ENCODE data around the gene TICRR. TPM values are rescaled to one million over a fixed set of nuclear protein-coding genes. Genes with fewer than 3 reads are reported as not detected.
"Not testable (repeated sequence)": the region's sequence is repeated elsewhere in the genome, so short reads cannot be mapped to it uniquely, and the experiment has no call there.

TICRR gene
- total and polyA plus RNA-seq, 2 donors, result 0.13 to 2.9 TPM

DNA sequence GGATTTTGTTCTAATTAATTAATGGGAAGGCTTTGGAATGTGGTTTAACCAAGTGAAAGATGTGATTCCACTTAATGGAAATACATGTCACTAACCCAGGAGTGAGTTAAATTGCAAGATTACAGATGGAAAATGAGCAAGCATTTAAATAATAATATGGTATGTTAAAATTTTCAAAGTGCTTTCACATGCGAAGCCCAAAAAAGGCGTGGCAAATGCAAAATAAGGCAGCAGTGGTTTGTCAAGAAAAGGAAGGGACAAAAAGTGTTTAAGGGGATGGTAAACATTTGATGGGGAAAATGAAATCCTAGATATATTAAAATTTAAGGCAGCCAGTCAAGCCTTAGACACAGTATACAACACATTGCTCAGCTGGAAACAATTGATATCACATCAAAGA is 2.9 kb downstream of the TICRR start:
- H3K4me1 ChIP-seq (ENCODE audit: insufficient read depth), result no peaks in the 10 kb centered on the region
- WGBS, result 82% methylated on average over 2 of the region's 2 CpGs
- no peak overlapping the region for H3K27ac ChIP-seq (ENCODE audit: low read depth)
- H3K36me3 ChIP-seq (ENCODE audit: insufficient read depth), result no peaks in the 10 kb centered on the region
- DNase-seq (ENCODE audit: extremely low spot score), result no peak
- H3K4me3 ChIP-seq (ENCODE audit: low read depth, low read length), result no peak overlapping the region

DNA sequence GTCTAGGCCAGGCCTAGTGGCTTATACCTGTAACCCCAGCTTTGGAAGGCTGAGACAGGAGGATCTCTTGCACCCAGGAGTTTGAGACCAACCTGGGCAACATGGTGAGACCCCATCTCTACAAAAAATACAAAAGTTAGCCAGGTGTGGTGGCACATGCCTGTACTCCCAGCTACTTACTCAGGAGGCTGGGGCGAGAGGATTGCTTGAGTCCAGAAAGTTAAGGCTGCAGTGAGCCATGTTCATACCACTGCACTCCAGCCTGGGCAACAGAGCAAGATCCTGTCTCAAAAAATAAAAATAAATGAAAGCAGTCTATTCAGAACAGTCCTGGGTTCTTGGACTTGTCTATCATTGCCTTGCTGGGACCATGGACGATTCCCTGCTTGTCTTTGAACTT is 5.5 kb downstream of the TICRR start:
- not testable (repeated sequence) for H3K4me3 ChIP-seq (ENCODE audit: low read depth, low read length); H3K36me3 ChIP-seq (ENCODE audit: insufficient read depth)
- WGBS, result 95% methylated on average over 2 of the region's 2 CpGs

DNA sequence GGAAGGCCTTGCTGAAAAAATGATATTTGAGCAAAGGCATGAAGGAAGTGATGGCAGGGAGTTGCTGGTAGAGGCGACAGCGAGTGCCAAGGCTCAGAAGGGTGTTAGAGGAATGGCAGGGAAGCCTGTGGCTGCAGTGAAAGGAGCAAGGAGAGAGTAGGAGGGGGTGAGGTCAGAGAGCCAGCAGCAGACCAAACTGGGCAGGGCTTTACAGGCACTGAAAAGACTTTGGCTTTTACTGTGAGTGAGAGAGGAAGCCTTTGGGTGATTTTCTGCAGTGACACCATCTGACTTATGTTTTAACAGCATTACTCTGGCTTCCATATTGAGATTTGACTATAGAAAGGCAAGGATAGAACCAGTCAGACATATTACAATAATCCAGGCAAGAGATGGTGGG is 11.4 kb downstream of the TICRR start:
- H3K4me1 ChIP-seq (ENCODE audit: insufficient read depth), result no peaks in the 10 kb centered on the region
- no peak overlapping the region for H3K27ac ChIP-seq (ENCODE audit: low read depth)
- H3K36me3 ChIP-seq (ENCODE audit: insufficient read depth), result no peaks in the 10 kb centered on the region
- 96% methylated on average over 2 of the region's 2 CpGs for WGBS
- DNase-seq (ENCODE audit: extremely low spot score), result no peak
- H3K4me3 ChIP-seq (ENCODE audit: low read depth, low read length), result no peak overlapping the region

More for the DNA sequence above, 5.5 kb downstream of the TICRR start:
- H3K4me1 ChIP-seq (ENCODE audit: insufficient read depth); H3K27ac ChIP-seq (ENCODE audit: low read depth); DNase-seq (ENCODE audit: extremely low spot score): not testable (repeated sequence)

DNA sequence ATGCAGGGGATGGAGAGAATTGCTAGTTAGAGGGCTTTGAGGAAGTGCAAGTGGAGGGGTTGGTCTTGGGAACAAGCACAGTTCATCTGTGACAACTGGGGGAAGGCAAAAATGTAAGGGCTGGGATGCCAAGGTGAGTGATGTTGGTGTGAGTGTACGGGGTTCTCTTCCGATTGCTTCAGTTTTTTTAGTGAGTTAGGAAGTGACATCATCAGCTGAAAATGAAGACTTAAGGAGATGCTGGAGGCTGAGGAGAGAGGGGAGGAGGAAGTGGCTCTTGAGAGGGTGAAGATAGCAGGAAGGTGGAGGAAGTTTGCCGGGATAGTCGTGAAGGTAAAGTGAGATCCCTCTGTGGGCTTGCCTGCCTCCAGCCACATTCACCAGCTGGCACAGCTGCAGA is 12.7 kb downstream of the TICRR start:
- Histone ChIP-seq H3K36me3 (ENCODE audit: insufficient read depth) (no peaks in the 10 kb centered on the region), H3K4me3 (ENCODE audit: low read depth, low read length) (no peak overlapping the region), H3K4me1 (ENCODE audit: insufficient read depth) (no peaks in the 10 kb centered on the region), H3K27ac (ENCODE audit: low read depth) (no peak overlapping the region)
- DNase-seq (ENCODE audit: extremely low spot score), result no peak
- WGBS, result 77% methylated on average over 4 of the region's 4 CpGs

DNA sequence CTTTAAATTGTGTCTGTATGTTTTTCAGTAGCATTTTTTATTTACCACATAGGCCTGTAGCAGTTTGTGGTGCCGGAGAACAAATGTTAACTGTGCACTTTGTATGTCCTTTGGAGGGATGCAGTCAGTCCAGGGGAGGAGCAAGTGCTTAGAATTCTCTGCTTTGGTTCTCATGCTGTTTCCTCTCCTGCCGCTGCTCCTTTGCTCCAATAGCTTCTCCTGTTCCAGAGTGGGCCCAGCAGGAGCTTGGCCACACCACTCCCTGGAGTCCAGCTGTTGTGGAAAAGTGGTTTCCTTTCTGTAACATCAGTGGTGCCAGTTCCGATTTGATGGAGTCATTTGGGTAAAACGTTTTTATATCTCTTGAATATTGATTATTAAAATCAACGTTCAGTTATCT is 16.6 kb downstream of the TICRR start:
- no peak overlapping the region for H3K4me3 ChIP-seq (ENCODE audit: low read depth, low read length)
- no peaks in the 10 kb centered on the region for H3K4me1 ChIP-seq (ENCODE audit: insufficient read depth)
- 91% methylated on average over 5 of the region's 5 CpGs for WGBS
- no peak for DNase-seq (ENCODE audit: extremely low spot score)
- H3K27ac ChIP-seq (ENCODE audit: low read depth), result no peak overlapping the region
- H3K36me3 ChIP-seq (ENCODE audit: insufficient read depth), result no peaks in the 10 kb centered on the region

DNA sequence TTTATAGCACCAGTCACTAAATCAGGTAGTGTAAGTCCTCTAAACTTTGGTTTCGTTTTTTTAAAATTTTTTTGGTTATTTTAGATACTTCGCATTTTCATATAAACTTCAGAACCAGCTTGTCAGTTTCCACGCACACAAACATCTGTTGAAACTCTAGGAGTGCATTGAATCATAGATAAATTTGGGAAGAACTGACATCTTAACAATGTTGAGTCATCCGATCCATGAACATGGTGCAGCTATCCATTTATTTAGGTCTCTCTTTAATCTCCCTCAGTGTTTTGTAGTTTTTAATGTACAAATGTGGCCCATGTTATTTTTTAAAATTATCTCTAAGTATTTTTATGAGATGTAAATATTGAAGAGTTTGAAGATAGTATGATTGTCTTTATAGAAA is 17.7 kb downstream of the TICRR start:
- no peak for DNase-seq (ENCODE audit: extremely low spot score)

DNA sequence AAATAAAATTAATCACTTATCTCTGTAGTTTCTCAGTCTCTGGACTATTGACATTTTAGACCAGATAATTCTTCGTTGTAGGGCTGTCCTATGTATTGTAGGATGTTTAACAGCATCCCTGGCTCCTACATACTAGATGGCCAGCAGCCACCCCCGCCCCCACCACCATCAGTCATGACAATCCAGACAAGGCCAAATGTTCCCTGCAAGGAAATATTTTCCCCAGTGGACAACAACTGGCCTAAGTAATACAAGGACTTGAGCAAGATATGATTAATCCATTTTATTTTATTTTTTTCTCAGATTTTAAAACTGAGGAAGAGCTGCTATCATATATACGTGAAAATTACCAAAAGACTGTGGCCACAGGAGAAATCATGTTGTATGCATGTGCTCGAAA is 23.8 kb downstream of the TICRR start:
- no peak for DNase-seq (ENCODE audit: extremely low spot score)
- H3K36me3 ChIP-seq (ENCODE audit: insufficient read depth), result no peaks in the 10 kb centered on the region
- H3K4me3 ChIP-seq (ENCODE audit: low read depth, low read length), result no peak overlapping the region
- H3K4me1 ChIP-seq (ENCODE audit: insufficient read depth), result no peaks in the 10 kb centered on the region
- 97% methylated on average over 4 of the region's 4 CpGs for WGBS
- H3K27ac ChIP-seq (ENCODE audit: low read depth), result no peak overlapping the region

More for the DNA sequence above, 17.7 kb downstream of the TICRR start:
- Histone ChIP-seq H3K36me3 (ENCODE audit: insufficient read depth) (no peaks in the 10 kb centered on the region), H3K4me3 (ENCODE audit: low read depth, low read length) (no peak overlapping the region), H3K27ac (ENCODE audit: low read depth) (no peak overlapping the region), H3K4me1 (ENCODE audit: insufficient read depth) (no peaks in the 10 kb centered on the region)
- WGBS, result 91% methylated on average over 4 of the region's 4 CpGs

DNA sequence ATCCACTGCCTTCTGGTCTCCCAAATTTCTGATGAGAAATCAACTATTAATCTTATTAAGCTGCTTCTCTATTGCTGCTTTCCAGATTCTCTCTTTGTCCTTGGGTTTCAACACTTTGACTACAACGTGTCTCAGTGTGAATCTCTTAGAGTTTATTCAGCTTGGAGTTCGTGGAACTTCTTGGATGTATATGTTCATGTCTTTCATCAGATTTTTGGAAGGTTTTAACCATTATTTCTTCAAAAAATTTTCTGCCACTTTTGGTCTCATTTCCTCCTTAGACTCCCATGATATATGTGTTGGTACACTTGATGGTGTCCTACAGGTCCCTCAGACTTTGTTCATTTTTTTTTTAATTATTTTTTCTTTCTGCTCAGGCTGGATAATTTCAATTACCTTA is 36.0 kb downstream of the TICRR start:
- Histone ChIP-seq H3K4me3 (ENCODE audit: low read depth, low read length) (no peak overlapping the region), H3K36me3 (ENCODE audit: insufficient read depth) (peaks cover 2% of the 10 kb centered on the region), H3K4me1 (ENCODE audit: insufficient read depth) (no peaks in the 10 kb centered on the region), H3K27ac (ENCODE audit: low read depth) (no peak overlapping the region)
- DNase-seq (ENCODE audit: extremely low spot score), result no peak
- 99% methylated on average over 2 of the region's 2 CpGs for WGBS

DNA sequence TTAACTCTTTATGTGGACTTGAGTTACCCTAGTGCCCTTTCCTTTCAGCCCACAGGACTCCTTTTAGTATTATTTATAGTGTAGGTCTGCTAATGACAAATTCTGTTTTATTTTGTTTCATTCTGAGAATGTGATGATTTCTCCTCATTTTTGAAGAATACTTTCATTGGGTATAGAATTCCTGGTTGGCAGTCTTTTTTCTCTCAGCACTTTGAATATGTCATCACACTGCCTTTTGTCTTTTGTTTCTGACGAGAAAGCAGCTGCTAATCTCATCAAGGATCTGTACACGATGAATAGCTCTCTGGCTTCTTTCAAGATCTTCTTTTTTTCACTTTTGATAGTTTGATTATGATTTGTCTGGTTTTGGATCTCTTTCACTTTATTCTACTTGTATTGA is 37.8 kb downstream of the TICRR start:
- Histone ChIP-seq H3K27ac (ENCODE audit: low read depth) (no peak overlapping the region), H3K36me3 (ENCODE audit: insufficient read depth) (peaks cover 2% of the 10 kb centered on the region), H3K4me1 (ENCODE audit: insufficient read depth) (no peaks in the 10 kb centered on the region), H3K4me3 (ENCODE audit: low read depth, low read length) (no peak overlapping the region)
- DNase-seq (ENCODE audit: extremely low spot score), result no peak
- WGBS, result 93% methylated on average over 2 of the region's 2 CpGs

DNA sequence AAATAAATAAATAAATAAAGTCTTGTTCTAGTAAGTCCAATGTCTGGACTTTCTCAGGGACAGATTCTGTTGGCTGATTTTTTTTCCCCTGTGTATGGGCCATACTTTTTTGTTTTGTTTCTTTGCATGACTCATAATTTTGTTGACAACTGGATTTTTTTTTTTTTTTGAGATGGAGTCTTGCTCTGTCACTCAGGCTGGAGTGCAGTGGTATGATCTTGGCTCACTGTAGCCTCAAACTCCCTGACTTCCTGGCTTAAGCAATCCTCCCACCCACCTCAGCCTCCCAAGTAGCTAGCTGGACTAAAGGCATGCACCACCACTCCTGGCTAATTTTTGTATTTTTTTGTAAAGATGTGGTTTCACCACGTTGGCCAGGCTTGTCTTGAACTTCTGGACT is 38.9 kb downstream of the TICRR start:
- H3K27ac ChIP-seq (ENCODE audit: low read depth), result no peak overlapping the region
- H3K4me1 ChIP-seq (ENCODE audit: insufficient read depth), result no peaks in the 10 kb centered on the region
- DNase-seq (ENCODE audit: extremely low spot score), result no peak
- 93% methylated on average over 1 of the region's 1 CpG for WGBS
- H3K36me3 ChIP-seq (ENCODE audit: insufficient read depth), result peaks cover 2% of the 10 kb centered on the region
- H3K4me3 ChIP-seq (ENCODE audit: low read depth, low read length), result no peak overlapping the region

DNA sequence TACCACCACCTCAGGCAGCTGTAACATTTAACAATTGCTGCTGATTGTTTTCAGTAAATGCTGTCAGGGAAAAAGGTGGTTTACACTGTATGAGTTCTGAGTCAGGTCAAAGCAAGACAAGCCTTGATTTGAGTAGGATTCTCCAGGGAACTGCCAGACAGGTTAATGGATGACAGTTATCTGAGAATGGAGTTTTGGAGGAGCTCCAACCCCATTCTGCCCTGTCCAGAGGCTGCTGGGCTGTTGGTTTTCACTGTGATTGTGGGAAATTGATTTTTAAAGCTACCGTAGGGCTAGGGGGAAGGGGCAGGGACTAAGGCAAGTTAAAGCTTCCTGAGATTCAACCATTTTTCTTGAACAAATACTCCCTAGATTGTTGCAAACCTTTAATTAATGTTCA is 39.9 kb downstream of the TICRR start:
- DNase-seq (ENCODE audit: extremely low spot score), result no peak
- Histone ChIP-seq H3K4me1 (ENCODE audit: insufficient read depth) (no peaks in the 10 kb centered on the region), H3K36me3 (ENCODE audit: insufficient read depth) (peaks cover 2% of the 10 kb centered on the region), H3K4me3 (ENCODE audit: low read depth, low read length) (no peak overlapping the region), H3K27ac (ENCODE audit: low read depth) (no peak overlapping the region)
- 91% methylated on average over 1 of the region's 1 CpG for WGBS

DNA sequence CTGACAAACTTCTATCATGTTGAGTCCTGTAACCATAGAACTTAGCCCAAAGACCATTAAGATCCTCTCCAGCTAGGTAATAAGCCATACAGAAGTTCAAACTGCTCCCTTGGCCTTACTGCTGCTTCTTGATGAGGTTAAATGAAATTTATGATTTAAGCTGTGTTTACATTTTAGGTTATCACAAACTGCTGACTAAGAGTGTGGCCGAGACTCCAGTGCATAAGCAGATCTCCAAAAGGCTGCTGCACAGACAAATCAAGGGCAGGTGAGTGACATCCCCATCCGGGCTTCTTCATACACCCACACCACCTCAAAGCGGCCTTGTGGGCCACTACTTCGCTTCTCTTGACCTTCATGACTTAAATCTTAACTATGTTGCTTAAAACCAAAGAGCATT is 41.0 kb downstream of the TICRR start:
- no peak for DNase-seq (ENCODE audit: extremely low spot score)
- no peaks in the 10 kb centered on the region for H3K4me1 ChIP-seq (ENCODE audit: insufficient read depth)
- no peak overlapping the region for H3K27ac ChIP-seq (ENCODE audit: low read depth)
- peaks cover 2% of the 10 kb centered on the region for H3K36me3 ChIP-seq (ENCODE audit: insufficient read depth)
- WGBS, result 89% methylated on average over 4 of the region's 4 CpGs
- no peak overlapping the region for H3K4me3 ChIP-seq (ENCODE audit: low read depth, low read length)

DNA sequence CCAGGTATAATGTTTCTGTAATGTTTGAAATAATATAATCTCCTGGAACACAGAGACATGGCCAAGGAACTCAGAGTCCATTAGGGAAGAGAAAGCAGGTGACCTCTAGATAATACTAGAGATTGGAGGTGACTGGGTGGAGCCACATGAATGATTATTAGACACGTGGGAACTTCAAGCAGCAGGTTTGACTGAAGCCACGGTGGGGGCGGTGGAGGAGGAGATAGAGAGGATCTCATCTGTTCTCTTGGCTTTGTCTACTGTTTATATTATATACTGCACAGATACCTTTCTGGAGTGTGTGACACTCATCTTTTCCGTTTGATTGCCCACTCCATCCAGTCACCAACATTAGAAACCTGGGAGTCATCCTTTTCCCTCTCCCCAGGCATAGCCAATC is 46.3 kb downstream of the TICRR start:
- H3K4me1 ChIP-seq (ENCODE audit: insufficient read depth), result no peaks in the 10 kb centered on the region
- no peak for DNase-seq (ENCODE audit: extremely low spot score)
- H3K27ac ChIP-seq (ENCODE audit: low read depth), result no peak overlapping the region
- no peaks in the 10 kb centered on the region for H3K36me3 ChIP-seq (ENCODE audit: insufficient read depth)
- WGBS, result 60% methylated on average over 4 of the region's 4 CpGs
- H3K4me3 ChIP-seq (ENCODE audit: low read depth, low read length), result no peak overlapping the region

DNA sequence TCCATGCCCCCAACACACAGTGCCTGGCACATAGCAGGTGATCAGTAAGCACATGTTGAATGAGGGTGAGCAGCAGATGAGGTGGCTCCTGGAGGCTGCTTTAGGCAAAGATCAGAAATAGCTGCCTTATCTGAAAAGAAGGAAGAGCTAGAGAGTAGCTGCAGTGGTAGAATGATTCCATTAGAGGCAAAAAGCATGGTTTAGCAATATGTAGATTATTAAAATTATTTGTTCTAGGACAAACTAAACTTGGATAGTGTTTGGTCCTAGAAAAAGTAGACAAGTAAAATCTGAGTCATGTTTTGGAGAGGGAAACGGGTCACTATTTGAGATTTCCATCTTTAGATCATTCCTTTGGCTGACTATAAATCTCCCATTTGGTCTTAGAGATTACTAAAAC is 47.9 kb downstream of the TICRR start:
- no peak for DNase-seq (ENCODE audit: extremely low spot score)

DNA sequence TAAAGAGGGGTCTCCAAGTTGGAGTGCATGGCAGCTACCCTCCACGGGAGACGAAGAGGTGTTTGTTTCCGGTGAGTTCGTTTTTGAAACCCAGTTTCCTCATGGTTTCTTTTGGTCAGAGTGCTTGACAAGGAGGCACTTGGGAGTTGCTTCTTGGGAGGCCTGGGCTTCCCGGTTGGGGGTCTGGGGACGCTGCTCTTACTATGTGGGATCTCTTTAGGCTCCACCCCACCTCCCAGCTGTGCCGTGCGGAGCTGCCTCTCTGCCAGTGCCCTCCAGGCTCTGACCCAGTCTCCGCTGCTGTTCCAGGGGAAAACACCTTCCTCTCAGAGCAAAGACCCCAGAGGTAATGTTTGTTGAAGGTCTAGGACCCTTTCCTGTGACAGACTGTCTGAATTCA is 50.4 kb downstream of the TICRR start:
- Histone ChIP-seq H3K4me3 (ENCODE audit: low read depth, low read length) (no peak overlapping the region), H3K4me1 (ENCODE audit: insufficient read depth) (no peaks in the 10 kb centered on the region), H3K36me3 (ENCODE audit: insufficient read depth) (peaks cover 2% of the 10 kb centered on the region), H3K27ac (ENCODE audit: low read depth) (no peak overlapping the region)
- 93% methylated on average over 9 of the region's 9 CpGs for WGBS
- DNase-seq (ENCODE audit: extremely low spot score), result no peak

More for the DNA sequence above, 47.9 kb downstream of the TICRR start:
- Histone ChIP-seq H3K4me3 (ENCODE audit: low read depth, low read length) (no peak overlapping the region), H3K27ac (ENCODE audit: low read depth) (no peak overlapping the region), H3K36me3 (ENCODE audit: insufficient read depth) (no peaks in the 10 kb centered on the region), H3K4me1 (ENCODE audit: insufficient read depth) (no peaks in the 10 kb centered on the region)
- WGBS, result 25% methylated on average over 1 of the region's 1 CpG

Measured in urinary bladder (tissue), 4 donors.